CD4-positive, alpha-beta T cell (primary cell): ENCODE data around the gene MYCBP2. TPM values are rescaled to one million over a fixed set of nuclear protein-coding genes. Genes with fewer than 3 reads are reported as not detected.

Source experiments
- ATAC-seq: fragments of 200-7000 bp; cut with Tn5 transposase; one replicate; pipeline ENCODE4 v1.10.0; 2022; ENCODE audit warnings: mild to moderate bottlenecking; ENCODE audit not compliant: poor library complexity
- CTCF ChIA-PET: fragments of 350-600 bp; sonication (Branson Sonifier 250); formaldehyde crosslinking; loops from one replicate; lab custom pipeline; 2021; ENCODE audit warnings: antibody characterized with exemption, inconsistent platforms; lab: Charles Lee
- POLR2A ChIA-PET: fragments of 350-600 bp; sonication (Branson Sonifier 250); formaldehyde crosslinking; loops from one replicate; lab custom pipeline; 2021; ENCODE audit warnings: antibody characterized with exemption, inconsistent platforms; lab: Charles Lee
- DNase-seq, 14 experiments: peaks; one replicate each; pipeline ENCODE4 v3.0.0-alpha.2; 2013 to 2020; ENCODE audit warnings: mixed read lengths in 2 of 14
- H3K27ac ChIP-seq, 2 donors: one replicate each; pipeline versions ENCODE4 v1.5.1 to v1.7.0; 2013; ENCODE audit warnings: low read length in 2 of 2, low read depth in 1 of 2, mild to moderate bottlenecking in 1 of 2
- H3K27me3 ChIP-seq, 2 experiments: 1 replicate in 1 of 2; 2 replicates in 1 of 2; pipeline versions ENCODE4 v1.6.1 to v1.7.0; 2013; ENCODE audit warnings: low read length in 2 of 2, control low read depth in 1 of 2, mild to moderate bottlenecking in 1 of 2, moderate library complexity in 1 of 2; ENCODE audit not compliant: insufficient read depth in 2 of 2, control insufficient read depth in 1 of 2
- H3K36me3 ChIP-seq: one replicate; pipeline ENCODE4 v1.6.1; 2013; ENCODE audit warnings: low read length, control low read depth; ENCODE audit not compliant: insufficient read depth
- H3K4me1 ChIP-seq: one replicate; pipeline ENCODE4 v1.6.1; 2013; ENCODE audit warnings: low read length, control low read depth; ENCODE audit not compliant: insufficient read depth
- H3K4me3 ChIP-seq: one replicate; pipeline ENCODE4 v1.5.1; 2013; ENCODE audit warnings: mild to moderate bottlenecking, low read length, moderate library complexity
- H3K9me3 ChIP-seq, 2 experiments: 1 replicate in 1 of 2; 2 replicates in 1 of 2; pipeline versions ENCODE4 v1.6.1 to v1.7.0; 2013; ENCODE audit warnings: low read length in 2 of 2, mild to moderate bottlenecking in 2 of 2, control low read depth in 1 of 2, moderate library complexity in 1 of 2; ENCODE audit not compliant: control insufficient read depth in 1 of 2, insufficient read depth in 1 of 2
- H3K27ac Mint-ChIP-seq: one replicate; pipeline ENCODE4 v1.8.0; 2020; ENCODE audit warnings: mixed read lengths
- H3K27me3 Mint-ChIP-seq: one replicate; pipeline ENCODE4 v1.8.0; 2021; ENCODE audit warnings: mixed read lengths
- H3K36me3 Mint-ChIP-seq: one replicate; pipeline ENCODE4 v1.8.0; 2021; ENCODE audit warnings: low read depth, mixed read lengths
- H3K4me1 Mint-ChIP-seq: one replicate; pipeline ENCODE4 v1.8.0; 2021; ENCODE audit warnings: low read depth, mixed read lengths
- H3K4me3 Mint-ChIP-seq: one replicate; pipeline ENCODE4 v1.8.0; 2020; ENCODE audit warnings: mild to moderate bottlenecking, mixed read lengths
- H3K9me3 Mint-ChIP-seq: one replicate; pipeline ENCODE4 v1.8.0; 2020; ENCODE audit warnings: mixed read lengths
- CTCF ChIP-seq: fragments of 200-600 bp; IDR thresholded peaks from one replicate; pipeline ENCODE4 v1.8.0; 2022; ENCODE audit warnings: antibody characterized with exemption, mild to moderate bottlenecking
- intact Hi-C, 2 experiments: fragments of 100-400 bp; cut with DNase I in 1 of 2; cut with micrococcal nuclease in 1 of 2; formaldehyde crosslinking; loops; one replicate each; pipeline versions ENCODE4 v1.15.1 to v1.9.0; 2023 to 2025; cut with DNase I, micrococcal nuclease
- total RNA-seq, 174 experiments: library from RNA in 2 of 174; stranded (reverse) in 2 of 174; gene quantifications; one replicate each; pipeline ENCODE4 v1.2.3 and lab custom pipeline; 2021 to 2026

The MYCBP2 gene
- total RNA-seq, 2 experiments from 2014 or later, result 116 to 119 TPM

- peaks cover 7% of the 10 kb centered on the region for H3K4me1 ChIP-seq
- Mint-ChIP-seq H3K9me3 (no peaks in the 10 kb centered on the region), H3K4me3 (no peak overlapping the region), H3K36me3 (peaks cover 79% of the 10 kb centered on the region), H3K27me3 (no peaks in the 10 kb centered on the region), H3K27ac (peak overlapping the region; percentile 79), H3K4me1 (peaks cover 67% of the 10 kb centered on the region)
- CTCF ChIA-PET, result interaction anchor here (1.0 to 2.2 kb wide), 5 partner anchors 9 to 116 kb away, joined by 3 to 15 read pairs (median 5); partner anchors contain the start of gene KCTD12
- POLR2A ChIA-PET, result interaction anchor here (2.0 to 6.2 kb wide), 2 partner anchors 10 to 24 kb away, joined by 7 to 55 read pairs; partner anchors contain the start of gene CLN5
- H3K27me3 ChIP-seq, result no peaks in the 10 kb centered on the region
- H3K36me3 ChIP-seq, result peaks cover 54% of the 10 kb centered on the region
- no peak for ATAC-seq
- H3K9me3 ChIP-seq, result no peaks in the 10 kb centered on the region
- intact Hi-C loops, result no loop called here
- peak overlapping the region in 1 of 2 donors; percentile 5 for H3K27ac ChIP-seq
- H3K4me3 ChIP-seq, result no peak overlapping the region
- no peak for DNase-seq
- no peak for TF ChIP-seq CTCF
Observed at GRCh38 chr13:77001963-77002587, 324.8 kb downstream of the MYCBP2 start.

- intact Hi-C loops, result no loop called here
- peak overlapping the region in 1 of 2 donors; percentile 5 for H3K27ac ChIP-seq
- peaks cover 67% of the 10 kb centered on the region for H3K4me1 Mint-ChIP-seq
- H3K27ac Mint-ChIP-seq, result peak overlapping the region; percentile 79
- ChIA-PET CTCF (interaction anchor here (0.8 to 2.2 kb wide), 6 partner anchors 9 to 115 kb away, joined by 3 to 15 read pairs (median 4); partner anchors contain the start of gene KCTD12), POLR2A (interaction anchor here (0.8 to 6.2 kb wide), 5 partner anchors 10 to 26 kb away, joined by 3 to 55 read pairs (median 5); partner anchors contain the start of genes CLN5 and FBXL3)
- H3K4me3 Mint-ChIP-seq, result no peak overlapping the region
- no peak for ATAC-seq
- no peaks in the 10 kb centered on the region for H3K27me3 ChIP-seq
- H3K4me1 ChIP-seq, result peaks cover 7% of the 10 kb centered on the region
- H3K36me3 ChIP-seq, result peaks cover 49% of the 10 kb centered on the region
- no peak for DNase-seq
- no peak for TF ChIP-seq CTCF
- H3K27me3 Mint-ChIP-seq, result no peaks in the 10 kb centered on the region
- H3K36me3 Mint-ChIP-seq, result peaks cover 79% of the 10 kb centered on the region
- no peak overlapping the region for H3K4me3 ChIP-seq
- H3K9me3 ChIP-seq, result no peaks in the 10 kb centered on the region
- H3K9me3 Mint-ChIP-seq, result no peaks in the 10 kb centered on the region
Observed at GRCh38 chr13:77001540-77001939, 325.4 kb downstream of the MYCBP2 start.

GRCh38 chr13:77000475-77000874, 326.4 kb downstream of the MYCBP2 start:
- Mint-ChIP-seq H3K27me3 (no peaks in the 10 kb centered on the region), H3K4me3 (no peak overlapping the region), H3K27ac (peak overlapping the region; percentile 79), H3K4me1 (peaks cover 67% of the 10 kb centered on the region), H3K36me3 (peaks cover 84% of the 10 kb centered on the region), H3K9me3 (no peaks in the 10 kb centered on the region)
- POLR2A ChIA-PET, result interaction anchor here (1.0 to 1.3 kb wide), 4 partner anchors 9 to 27 kb away, joined by 3 to 7 read pairs (median 4); partner anchors contain the start of genes CLN5 and FBXL3
- Histone ChIP-seq H3K4me3 (no peak overlapping the region), H3K9me3 (no peaks in the 10 kb centered on the region), H3K36me3 (peaks cover 51% of the 10 kb centered on the region), H3K27me3 (no peaks in the 10 kb centered on the region), H3K27ac (peak overlapping the region in 1 of 2 donors; percentile 19), H3K4me1 (peaks cover 7% of the 10 kb centered on the region)
- DNase-seq (no peak), ATAC-seq (no peak)
- TF ChIP-seq CTCF, result no peak
- CTCF ChIA-PET, result interaction anchor here (0.8 to 2.2 kb wide), 3 partner anchors 8 to 26 kb away, joined by 3 to 15 read pairs (median 3); partner anchors contain the start of gene FBXL3
- intact Hi-C loops, result no loop called here

Other genes with a start within 250 kb of the MYCBP2 start
- not detected for gene SCEL, start 208.6 kb upstream of the MYCBP2 start, total RNA-seq